DND-41 (cell line): ENCODE measurements around the gene LYG2.
"Not testable (repeated sequence)": the region's sequence is repeated elsewhere in the genome, so short reads cannot be mapped to it uniquely, and the experiment has no call there.

Experiments used
- ATAC-seq: fragments of 200-7000 bp; cut with Tn5 transposase; 3 replicates; pipeline ENCODE4 v1.9.1; 2021; ENCODE audit warnings: low read depth; ENCODE audit not compliant: insufficient read depth
- DNase-seq: peaks from one replicate; pipeline ENCODE4 v3.0.0-alpha.2; 2020
- H2AFZ ChIP-seq: 2 replicates; pipeline ENCODE4 v1.6.0; 2012; ENCODE audit warnings: low read depth, low read length
- H3K27ac ChIP-seq: 2 replicates; pipeline ENCODE4 v1.5.1; 2012; ENCODE audit warnings: low read length, inconsistent platforms
- H3K27me3 ChIP-seq: fragments of 200-600 bp; sonication (generic); 2 replicates; pipeline ENCODE4 v1.6.0; 2012; ENCODE audit warnings: low read length, mild to moderate bottlenecking, inconsistent platforms; ENCODE audit not compliant: insufficient read depth, poor library complexity
- H3K36me3 ChIP-seq: 2 replicates; pipeline ENCODE4 v1.5.1; 2012; ENCODE audit warnings: low read length, inconsistent platforms; ENCODE audit not compliant: insufficient read depth
- H3K4me1 ChIP-seq: 2 replicates; pipeline ENCODE4 v1.5.1; 2012; ENCODE audit warnings: mild to moderate bottlenecking, low read length; ENCODE audit not compliant: insufficient read depth
- H3K4me2 ChIP-seq: 2 replicates; pipeline ENCODE4 v1.6.0; 2012; ENCODE audit warnings: mild to moderate bottlenecking, moderate library complexity, low read length, inconsistent platforms; ENCODE audit not compliant: insufficient read depth
- H3K4me3 ChIP-seq, 2 experiments: fragments of 200-600 bp in 1 of 2; shearing (Covaris generic) in 1 of 2; 2 replicates each; pipeline ENCODE4 v1.5.1; 2012 to 2016; ENCODE audit warnings: inconsistent platforms in 2 of 2, low read length in 2 of 2, mild to moderate bottlenecking in 2 of 2, low read depth in 1 of 2, moderate library complexity in 1 of 2
- H3K79me2 ChIP-seq: 2 replicates; pipeline ENCODE4 v1.6.0; 2012; ENCODE audit warnings: low read length, inconsistent platforms; ENCODE audit not compliant: insufficient read depth
- H3K9ac ChIP-seq: 2 replicates; pipeline ENCODE4 v1.6.0; 2012; ENCODE audit warnings: low read depth, mild to moderate bottlenecking, inconsistent platforms, low read length, moderate library complexity
- H3K9me3 ChIP-seq: 2 replicates; pipeline ENCODE4 v1.5.1; 2012; ENCODE audit warnings: low read length, moderate library complexity, mild to moderate bottlenecking, inconsistent platforms; ENCODE audit not compliant: insufficient read depth, severe bottlenecking
- H4K20me1 ChIP-seq: 2 replicates; pipeline ENCODE4 v1.6.0; 2012; ENCODE audit warnings: low read length; ENCODE audit not compliant: insufficient read depth
- EZH2 ChIP-seq: IDR thresholded peaks from 3 replicates; pipeline ENCODE4 v1.6.1; 2012; ENCODE audit warnings: borderline replicate concordance, low read depth, mild to moderate bottlenecking, moderate library complexity, low read length, inconsistent platforms; ENCODE audit not compliant: severe bottlenecking
- TF ChIP-seq, protein P1 (sequence below): IDR thresholded peaks from 2 replicates; pipeline ENCODE4 v1.5.1; 2012; ENCODE audit warnings: borderline replicate concordance, low read length, moderate library complexity, mild to moderate bottlenecking; ENCODE audit not compliant: poor library complexity, severe bottlenecking; ENCODE audit errors: extremely low read depth

Gene LYG2

DNA sequence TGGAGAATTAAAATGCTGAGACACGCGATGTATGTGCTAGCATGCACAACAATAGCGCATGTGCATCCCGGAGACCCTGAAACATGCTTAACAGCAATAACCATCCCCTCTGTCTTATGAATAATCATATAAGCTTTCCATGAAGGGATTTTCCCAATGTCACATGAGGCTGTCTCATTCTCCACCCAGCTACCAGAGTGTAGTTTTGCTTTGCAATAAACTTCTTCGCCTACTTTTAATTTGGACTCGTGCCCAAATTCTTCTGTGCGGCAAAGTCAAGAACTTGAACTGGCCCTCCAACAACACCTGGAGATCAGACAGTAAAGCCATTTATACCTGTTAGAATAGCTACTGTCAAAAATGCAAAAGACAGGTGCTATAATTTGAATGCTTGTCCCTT lies 30.1 kb upstream of the LYG2 start:
- H3K9ac ChIP-seq = no peak overlapping the region
- H3K36me3 ChIP-seq = peaks cover 12% of the 10 kb centered on the region; the same call in 1 of the 2 replicates
- peaks cover under 1% of the 10 kb centered on the region for H3K9me3 ChIP-seq
- no peak overlapping the region for H3K27ac ChIP-seq
- no peaks in the 10 kb centered on the region for H3K79me2 ChIP-seq
- no peak for DNase-seq
- no peaks in the 10 kb centered on the region for H4K20me1 ChIP-seq
- TF ChIP-seq, protein P1, sequence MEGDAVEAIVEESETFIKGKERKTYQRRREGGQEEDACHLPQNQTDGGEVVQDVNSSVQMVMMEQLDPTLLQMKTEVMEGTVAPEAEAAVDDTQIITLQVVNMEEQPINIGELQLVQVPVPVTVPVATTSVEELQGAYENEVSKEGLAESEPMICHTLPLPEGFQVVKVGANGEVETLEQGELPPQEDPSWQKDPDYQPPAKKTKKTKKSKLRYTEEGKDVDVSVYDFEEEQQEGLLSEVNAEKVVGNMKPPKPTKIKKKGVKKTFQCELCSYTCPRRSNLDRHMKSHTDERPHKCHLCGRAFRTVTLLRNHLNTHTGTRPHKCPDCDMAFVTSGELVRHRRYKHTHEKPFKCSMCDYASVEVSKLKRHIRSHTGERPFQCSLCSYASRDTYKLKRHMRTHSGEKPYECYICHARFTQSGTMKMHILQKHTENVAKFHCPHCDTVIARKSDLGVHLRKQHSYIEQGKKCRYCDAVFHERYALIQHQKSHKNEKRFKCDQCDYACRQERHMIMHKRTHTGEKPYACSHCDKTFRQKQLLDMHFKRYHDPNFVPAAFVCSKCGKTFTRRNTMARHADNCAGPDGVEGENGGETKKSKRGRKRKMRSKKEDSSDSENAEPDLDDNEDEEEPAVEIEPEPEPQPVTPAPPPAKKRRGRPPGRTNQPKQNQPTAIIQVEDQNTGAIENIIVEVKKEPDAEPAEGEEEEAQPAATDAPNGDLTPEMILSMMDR = no peak
- TF ChIP-seq EZH2 = no peak
- H2AFZ ChIP-seq = no peak overlapping the region
- no peak for ATAC-seq
- H3K4me1 ChIP-seq = no peaks in the 10 kb centered on the region
- no peaks in the 10 kb centered on the region for H3K27me3 ChIP-seq
- H3K4me3 ChIP-seq = no peak overlapping the region
- no peak overlapping the region for H3K4me2 ChIP-seq

DNA sequence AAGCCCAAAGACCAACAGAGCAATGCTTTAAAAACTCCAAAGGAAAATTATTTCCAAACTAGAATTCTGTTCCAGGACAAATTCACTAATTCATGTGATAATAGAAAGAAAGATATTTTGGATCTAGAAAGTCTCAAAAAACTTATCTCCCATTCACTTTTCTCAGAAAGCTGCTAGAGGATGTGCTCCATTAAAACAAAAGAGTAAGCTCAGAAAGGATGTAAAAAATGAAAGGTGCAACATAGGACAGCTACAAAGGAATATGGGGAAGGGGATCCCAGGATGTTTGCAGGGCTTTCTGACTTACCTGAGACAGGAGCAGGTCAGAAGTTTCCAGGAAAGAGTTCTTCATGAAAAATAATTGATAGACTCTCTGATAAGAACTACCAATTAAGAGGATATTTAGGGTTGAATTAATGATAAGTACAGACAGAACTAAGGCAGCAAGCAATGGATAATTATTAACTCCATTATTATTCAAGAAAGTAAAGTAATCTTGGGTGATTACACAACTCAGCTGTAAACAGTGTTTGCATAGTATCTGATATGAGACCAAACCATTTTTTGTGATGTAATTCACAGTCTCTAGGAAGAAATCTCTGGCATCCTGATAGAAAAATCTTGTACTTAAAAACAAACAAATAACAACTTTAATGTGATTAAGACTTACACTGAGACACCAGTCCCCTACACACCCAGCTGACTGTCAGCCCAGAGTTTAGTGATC lies 24.7 kb upstream of the LYG2 start:
- Histone ChIP-seq H3K36me3 (peaks cover 11% of the 10 kb centered on the region; the same call in 1 of the 2 replicates), H3K9ac (no peak overlapping the region), H3K9me3 (peaks cover 5% of the 10 kb centered on the region), H2AFZ (no peak overlapping the region), H3K4me3 (no peak overlapping the region), H4K20me1 (no peaks in the 10 kb centered on the region), H3K27me3 (no peaks in the 10 kb centered on the region), H3K79me2 (no peaks in the 10 kb centered on the region), H3K4me1 (no peaks in the 10 kb centered on the region), H3K4me2 (no peak overlapping the region), H3K27ac (no peak overlapping the region)
- no peak for DNase-seq
- TF ChIP-seq, protein P1 = no peak
- no peak for ATAC-seq

DNA sequence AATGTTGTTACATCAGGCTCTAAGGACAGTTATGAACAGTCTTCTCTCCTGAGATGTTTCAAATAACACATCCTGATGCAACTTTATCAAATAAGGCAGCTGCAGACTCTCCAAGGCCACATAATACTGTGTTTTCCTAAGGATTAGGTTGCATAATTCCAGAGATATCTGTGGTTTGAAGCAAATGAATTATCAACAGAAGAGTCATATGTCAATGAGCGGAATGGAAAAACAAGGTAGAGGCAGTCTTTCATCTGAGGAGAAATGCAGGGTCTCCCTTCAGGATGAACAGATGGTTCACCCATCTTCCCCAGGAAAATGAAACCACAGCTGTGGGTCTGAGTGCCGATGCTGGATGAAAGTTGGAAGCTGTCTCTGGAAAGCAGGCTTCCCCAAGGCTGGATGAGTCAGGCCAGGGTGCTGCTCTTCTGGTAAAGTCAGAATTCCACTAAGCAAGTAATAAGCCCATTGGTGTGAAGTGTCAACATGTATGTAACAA lies 23.4 kb upstream of the LYG2 start:
- no peaks in the 10 kb centered on the region for H3K79me2 ChIP-seq
- H2AFZ ChIP-seq = no peak overlapping the region
- H3K4me2 ChIP-seq = no peak overlapping the region
- H3K4me3 ChIP-seq = no peak overlapping the region
- no peak for ATAC-seq
- H3K27me3 ChIP-seq = no peaks in the 10 kb centered on the region
- 0 out of 2 replicates have a peak, but pooled peaks cover 2% of the 10 kb centered on the region for H3K36me3 ChIP-seq
- H3K27ac ChIP-seq = no peak overlapping the region
- TF ChIP-seq, protein P1 = no peak
- TF ChIP-seq EZH2 = no peak
- no peaks in the 10 kb centered on the region for H4K20me1 ChIP-seq
- H3K4me1 ChIP-seq = no peaks in the 10 kb centered on the region
- no peak for DNase-seq
- peaks cover 5% of the 10 kb centered on the region for H3K9me3 ChIP-seq
- no peak overlapping the region for H3K9ac ChIP-seq

- not testable (repeated sequence) for H3K36me3 ChIP-seq, H3K79me2 ChIP-seq, H3K4me1 ChIP-seq, ATAC-seq, H3K4me3 ChIP-seq, DNase-seq, H3K27ac ChIP-seq, H4K20me1 ChIP-seq, H3K27me3 ChIP-seq, H2AFZ ChIP-seq, H3K9me3 ChIP-seq, H3K4me2 ChIP-seq, H3K9ac ChIP-seq
Measured at GRCh38 chr2:99278195-99278765, 22.8 kb upstream of the LYG2 start.
